Trophoblast cell (in vitro differentiated cells and primary cell): ENCODE measurements around the gene HS3ST2.

Source experiments
- DNase-seq, 2 donors: peaks; one replicate each; pipeline ENCODE4 v3.0.0-alpha.2; 2016
- H2AFZ ChIP-seq: 2 replicates; pipeline ENCODE4 v1.6.1; 2013; ENCODE audit warnings: low read length, moderate library complexity, mild to moderate bottlenecking; ENCODE audit not compliant: insufficient read depth, poor library complexity
- H2AK5ac ChIP-seq: 2 replicates; pipeline ENCODE4 v1.6.1; 2013; ENCODE audit warnings: mild to moderate bottlenecking, low read length
- H2BK120ac ChIP-seq: 2 replicates; pipeline ENCODE4 v1.6.1; 2013; ENCODE audit warnings: low read length, mild to moderate bottlenecking, moderate library complexity; ENCODE audit not compliant: insufficient read depth, poor library complexity
- H2BK12ac ChIP-seq: 2 replicates; pipeline ENCODE4 v1.6.1; 2013; ENCODE audit warnings: mild to moderate bottlenecking, low read length, moderate library complexity
- H2BK5ac ChIP-seq: 2 replicates; pipeline ENCODE4 v1.6.1; 2013; ENCODE audit warnings: low read length, low read depth, moderate library complexity, mild to moderate bottlenecking; ENCODE audit not compliant: poor library complexity
- H3K14ac ChIP-seq: 2 replicates; pipeline ENCODE4 v1.6.1; 2013; ENCODE audit warnings: mild to moderate bottlenecking, low read length
- H3K18ac ChIP-seq: 2 replicates; pipeline ENCODE4 v1.6.1; 2013; ENCODE audit warnings: mild to moderate bottlenecking, low read length
- H3K23ac ChIP-seq: 2 replicates; pipeline ENCODE4 v1.6.1; 2013; ENCODE audit warnings: low read length
- H3K27ac ChIP-seq: 2 replicates; pipeline ENCODE4 v1.5.1; 2013; ENCODE audit warnings: low read depth, mild to moderate bottlenecking, inconsistent platforms, low read length, moderate library complexity
- H3K27me3 ChIP-seq: 2 replicates; pipeline ENCODE4 v1.6.1; 2013; ENCODE audit warnings: inconsistent platforms, mild to moderate bottlenecking, low read length, moderate library complexity; ENCODE audit not compliant: insufficient read depth
- H3K36me3 ChIP-seq, 2 experiments: 1 replicate in 1 of 2; 2 replicates in 1 of 2; pipeline ENCODE4 v1.6.1; 2013; ENCODE audit warnings: low read length in 2 of 2, mild to moderate bottlenecking in 2 of 2, moderate library complexity in 1 of 2; ENCODE audit not compliant: insufficient read depth in 2 of 2, control insufficient read depth in 1 of 2
- H3K4ac ChIP-seq: 2 replicates; pipeline ENCODE4 v1.6.1; 2013; ENCODE audit warnings: low read depth, mild to moderate bottlenecking, low read length, moderate library complexity
- H3K4me1 ChIP-seq, 2 experiments: 1 replicate in 1 of 2; 2 replicates in 1 of 2; pipeline ENCODE4 v1.6.1; 2013; ENCODE audit warnings: low read length in 2 of 2, mild to moderate bottlenecking in 2 of 2, moderate library complexity in 1 of 2; ENCODE audit not compliant: insufficient read depth in 2 of 2, control insufficient read depth in 1 of 2
- H3K4me2 ChIP-seq: 2 replicates; pipeline ENCODE4 v1.6.1; 2013; ENCODE audit warnings: inconsistent platforms, mild to moderate bottlenecking, low read length, moderate library complexity
- H3K4me3 ChIP-seq: 2 replicates; pipeline ENCODE4 v1.5.1; 2013; ENCODE audit warnings: mild to moderate bottlenecking, low read depth, low read length, inconsistent platforms
- H3K79me1 ChIP-seq: one replicate; pipeline ENCODE4 v1.6.1; 2013; ENCODE audit warnings: low read length
- H3K79me2 ChIP-seq: 2 replicates; pipeline ENCODE4 v1.6.1; 2013; ENCODE audit warnings: low read length, mild to moderate bottlenecking; ENCODE audit not compliant: control insufficient read depth, insufficient read depth, poor library complexity
- H3K9ac ChIP-seq: 2 replicates; pipeline ENCODE4 v1.6.1; 2013; ENCODE audit warnings: mild to moderate bottlenecking, low read length
- H3K9me3 ChIP-seq: 2 replicates; pipeline ENCODE4 v1.6.1; 2013; ENCODE audit warnings: low read depth, mild to moderate bottlenecking, control low read depth, inconsistent platforms, low read length; ENCODE audit not compliant: insufficient read depth
- H4K12ac ChIP-seq: 2 replicates; pipeline ENCODE4 v1.6.1; 2013; ENCODE audit warnings: low read depth, mild to moderate bottlenecking, low read length, moderate library complexity
- H4K8ac ChIP-seq: 2 replicates; pipeline ENCODE4 v1.6.1; 2013; ENCODE audit warnings: low read depth, mild to moderate bottlenecking, low read length, moderate library complexity
- H4K91ac ChIP-seq: one replicate; pipeline ENCODE4 v1.6.1; 2013; ENCODE audit warnings: low read depth, mild to moderate bottlenecking, low read length, moderate library complexity
- WGBS: extraction: QIAGEN DNeasy Blood & Tissue Kit; methylation state at CpG from one replicate; pipeline ENCODE4 v1.1.7; 2013; ENCODE audit warnings: missing lambda C conversion rate; ENCODE audit not compliant: insufficient read length, insufficient coverage; ENCODE audit errors: extremely low coverage; 5-methylcytosine and 5-hydroxymethylcytosine counted together

HS3ST2 gene

DNA sequence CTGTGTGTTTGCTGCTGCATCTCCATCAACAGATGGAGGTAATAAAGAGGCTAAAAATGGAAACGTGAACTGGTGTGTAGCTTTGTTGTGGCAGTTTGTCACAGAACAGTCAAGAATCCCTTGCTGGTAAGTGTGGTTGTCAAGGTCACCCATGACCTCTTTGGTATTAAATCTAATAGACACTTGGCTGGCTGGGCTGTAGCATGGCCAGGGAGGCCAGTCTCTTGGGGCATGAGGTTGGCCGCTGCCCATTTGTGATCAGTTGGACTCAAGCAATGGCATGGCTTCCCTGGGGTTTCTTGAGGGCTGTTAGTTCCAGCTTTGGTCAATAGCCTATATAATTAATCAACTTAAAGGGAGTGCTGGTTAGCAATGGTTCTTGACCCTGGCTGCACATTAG lies 14.8 kb upstream of the HS3ST2 start:
- Histone ChIP-seq H3K4me1 (no peaks in the 10 kb centered on the region), H3K79me2 (no peaks in the 10 kb centered on the region), H2BK5ac (no peak overlapping the region), H3K4ac (no peak overlapping the region), H3K4me3 (no peak overlapping the region), H4K12ac (no peak overlapping the region), H3K4me2 (no peak overlapping the region), H3K79me1 (no peaks in the 10 kb centered on the region), H2AFZ (no peak overlapping the region), H3K9me3 (peaks cover 2% of the 10 kb centered on the region), H3K36me3 (no peaks in the 10 kb centered on the region), H4K8ac (no peak overlapping the region), H3K18ac (no peak overlapping the region), H2BK120ac (no peak overlapping the region), H2BK12ac (no peak overlapping the region), H3K14ac (no peak overlapping the region), H3K27me3 (peaks cover 2% of the 10 kb centered on the region), H3K27ac (no peak overlapping the region), H3K23ac (no peak overlapping the region), H4K91ac (no peak overlapping the region), H3K9ac (no peak overlapping the region), H2AK5ac (no peak overlapping the region)
- DNase-seq, result no peak
- WGBS, result no CpG with 5 or more reads among the region's 2 CpGs

DNA sequence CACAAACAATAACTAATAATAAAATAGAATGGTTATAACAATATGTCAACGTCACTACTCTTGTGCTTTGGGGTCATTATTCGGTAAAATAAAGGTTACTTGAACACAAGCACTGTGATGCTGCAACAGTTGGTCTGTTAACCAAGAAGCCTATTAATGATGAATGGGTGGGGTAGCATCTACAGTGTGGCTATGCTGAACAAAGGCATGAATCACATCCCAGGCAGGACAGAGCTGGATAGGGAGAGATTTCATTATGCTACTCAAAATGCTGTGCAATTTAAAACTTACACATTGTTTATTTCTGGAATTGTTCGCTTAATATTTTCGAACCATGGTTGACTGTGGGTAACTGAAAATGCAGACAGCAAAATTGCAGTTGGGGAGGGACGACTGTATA lies 9.1 kb upstream of the HS3ST2 start:
- Histone ChIP-seq H3K18ac (no peak overlapping the region), H3K27ac (no peak overlapping the region), H3K9ac (no peak overlapping the region), H3K4me2 (no peak overlapping the region), H3K36me3 (no peaks in the 10 kb centered on the region), H4K8ac (no peak overlapping the region), H2AFZ (no peak overlapping the region), H4K91ac (no peak overlapping the region), H3K79me1 (no peaks in the 10 kb centered on the region), H3K4me1 (no peaks in the 10 kb centered on the region), H3K23ac (no peak overlapping the region), H2BK12ac (no peak overlapping the region), H4K12ac (no peak overlapping the region), H3K4ac (no peak overlapping the region), H3K4me3 (no peak overlapping the region), H3K79me2 (no peaks in the 10 kb centered on the region), H2BK5ac (no peak overlapping the region), H3K14ac (no peak overlapping the region), H3K27me3 (peaks cover 2% of the 10 kb centered on the region), H3K9me3 (no peaks in the 10 kb centered on the region), H2BK120ac (no peak overlapping the region), H2AK5ac (no peak overlapping the region)
- DNase-seq, result no peak
- WGBS, result no CpG with 5 or more reads among the region's 5 CpGs

DNA sequence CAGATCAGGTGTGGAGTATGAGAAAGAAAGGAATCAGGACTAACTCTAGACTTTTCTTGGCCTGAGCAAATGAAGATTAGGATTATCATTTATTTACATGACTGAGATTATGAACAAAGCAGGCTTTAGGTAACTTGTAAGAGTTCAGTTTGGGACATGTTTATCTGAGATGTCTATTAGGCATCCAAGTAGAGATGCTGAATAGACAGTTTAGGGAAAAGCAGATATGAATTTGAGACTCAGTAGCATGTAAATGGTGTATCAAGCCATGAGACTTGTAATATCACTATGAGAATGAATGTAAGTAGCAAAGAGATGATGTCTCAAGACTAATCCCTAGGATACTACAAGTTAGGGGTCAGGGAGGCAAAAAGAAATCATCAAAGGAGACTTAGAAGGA lies 8.6 kb upstream of the HS3ST2 start:
- no peak overlapping the region for H2AFZ ChIP-seq
- H4K91ac ChIP-seq, result no peak overlapping the region
- H3K18ac ChIP-seq, result no peak overlapping the region
- H4K12ac ChIP-seq, result no peak overlapping the region
- no peaks in the 10 kb centered on the region for H3K36me3 ChIP-seq
- H4K8ac ChIP-seq, result no peak overlapping the region
- H3K27ac ChIP-seq, result no peak overlapping the region
- H2BK12ac ChIP-seq, result no peak overlapping the region
- no peaks in the 10 kb centered on the region for H3K79me1 ChIP-seq
- H2AK5ac ChIP-seq, result no peak overlapping the region
- H3K4me2 ChIP-seq, result no peak overlapping the region
- H3K4me1 ChIP-seq, result no peaks in the 10 kb centered on the region
- no peaks in the 10 kb centered on the region for H3K79me2 ChIP-seq
- H3K27me3 ChIP-seq, result peaks cover 2% of the 10 kb centered on the region
- no peak overlapping the region for H3K4me3 ChIP-seq
- H3K9me3 ChIP-seq, result no peaks in the 10 kb centered on the region
- no peak for DNase-seq
- H3K4ac ChIP-seq, result no peak overlapping the region
- no peak overlapping the region for H2BK120ac ChIP-seq
- H3K23ac ChIP-seq, result no peak overlapping the region
- no peak overlapping the region for H2BK5ac ChIP-seq
- H3K14ac ChIP-seq, result no peak overlapping the region
- H3K9ac ChIP-seq, result no peak overlapping the region

DNA sequence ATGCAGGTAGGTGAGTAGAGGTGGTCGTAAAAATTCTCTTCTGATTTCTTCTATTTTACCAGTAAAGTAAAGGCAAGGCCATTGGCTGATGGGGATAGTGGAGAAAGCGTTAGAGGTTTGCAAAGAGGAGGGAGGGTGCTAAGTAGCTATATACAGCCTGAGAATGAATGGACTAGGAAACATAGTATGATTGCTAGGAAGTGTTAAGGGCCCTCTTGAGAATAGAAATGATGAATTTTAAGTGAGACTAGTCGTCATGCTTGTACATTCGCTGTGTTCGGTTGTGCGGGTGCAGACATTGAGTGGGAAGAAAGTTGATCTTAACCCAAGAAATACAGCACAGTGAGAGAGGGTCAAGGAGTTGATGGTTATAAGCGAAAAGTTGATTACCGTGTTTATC lies 7.2 kb upstream of the HS3ST2 start:
- no CpG with 5 or more reads among the region's 8 CpGs for WGBS
- H3K79me2 ChIP-seq, result no peaks in the 10 kb centered on the region
- H3K4me1 ChIP-seq, result no peaks in the 10 kb centered on the region
- no peak overlapping the region for H4K91ac ChIP-seq
- H3K9me3 ChIP-seq, result no peaks in the 10 kb centered on the region
- no peak overlapping the region for H3K23ac ChIP-seq
- peaks cover 2% of the 10 kb centered on the region for H3K27me3 ChIP-seq
- H3K79me1 ChIP-seq, result no peaks in the 10 kb centered on the region
- DNase-seq, result no peak
- no peak overlapping the region for H3K4me2 ChIP-seq
- H3K9ac ChIP-seq, result no peak overlapping the region
- no peak overlapping the region for H3K27ac ChIP-seq
- H3K18ac ChIP-seq, result no peak overlapping the region
- no peak overlapping the region for H2BK5ac ChIP-seq
- H3K14ac ChIP-seq, result no peak overlapping the region
- no peak overlapping the region for H2BK12ac ChIP-seq
- no peak overlapping the region for H2BK120ac ChIP-seq
- H4K8ac ChIP-seq, result no peak overlapping the region
- no peaks in the 10 kb centered on the region for H3K36me3 ChIP-seq
- no peak overlapping the region for H3K4ac ChIP-seq
- H2AK5ac ChIP-seq, result no peak overlapping the region
- no peak overlapping the region for H3K4me3 ChIP-seq
- H4K12ac ChIP-seq, result no peak overlapping the region
- no peak overlapping the region for H2AFZ ChIP-seq

DNA sequence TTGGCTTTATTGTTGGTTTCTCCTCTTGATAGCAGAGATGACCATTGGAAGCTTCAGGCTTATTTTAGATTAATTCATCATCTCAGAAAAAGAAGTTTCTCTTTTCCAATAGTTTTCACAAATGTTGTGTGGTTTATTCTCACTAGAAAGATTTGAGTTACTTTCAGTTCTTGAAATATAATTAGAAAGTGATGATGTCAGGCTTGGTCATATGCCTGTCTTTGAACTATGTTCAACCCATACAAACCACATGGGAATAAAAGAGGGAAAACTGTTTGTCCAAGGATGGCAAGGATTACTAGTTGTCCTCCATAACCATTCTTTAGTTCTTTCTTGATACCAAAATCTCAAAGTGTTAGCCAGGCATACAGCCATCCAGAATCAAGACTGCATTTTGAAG lies 3.7 kb upstream of the HS3ST2 start:
- no peak overlapping the region for H4K8ac ChIP-seq
- H3K79me1 ChIP-seq, result no peaks in the 10 kb centered on the region
- no peak overlapping the region for H3K4ac ChIP-seq
- H3K27me3 ChIP-seq, result peaks cover 18% of the 10 kb centered on the region
- no peak overlapping the region for H2BK120ac ChIP-seq
- H2BK5ac ChIP-seq, result no peak overlapping the region
- DNase-seq, result no peak
- no peak overlapping the region for H3K18ac ChIP-seq
- no peak overlapping the region for H3K4me2 ChIP-seq
- H3K4me3 ChIP-seq, result no peak overlapping the region
- H2AFZ ChIP-seq, result no peak overlapping the region
- H3K36me3 ChIP-seq, result no peaks in the 10 kb centered on the region
- H2BK12ac ChIP-seq, result no peak overlapping the region
- H2AK5ac ChIP-seq, result no peak overlapping the region
- H3K4me1 ChIP-seq, result peaks cover 10% of the 10 kb centered on the region in 2 experiments
- no peak overlapping the region for H3K27ac ChIP-seq
- H4K12ac ChIP-seq, result no peak overlapping the region
- no peak overlapping the region for H3K9ac ChIP-seq
- no peak overlapping the region for H4K91ac ChIP-seq
- H3K79me2 ChIP-seq, result no peaks in the 10 kb centered on the region
- H3K14ac ChIP-seq, result no peak overlapping the region
- H3K23ac ChIP-seq, result no peak overlapping the region
- H3K9me3 ChIP-seq, result peaks cover 3% of the 10 kb centered on the region
